Ascending aorta (tissue), 2 donors: ENCODE data around the gene FOXA1. TPM values are rescaled to one million over a fixed set of nuclear protein-coding genes. Genes with fewer than 3 reads are reported as not detected.

Experiments used
- DNase-seq, 2 donors: peaks; one replicate each; pipeline ENCODE4 v3.0.0-alpha.2; 2019; ENCODE audit warnings: low spot score in 2 of 2
- H3K27ac ChIP-seq, 2 donors: fragments of 200-600 bp; sonication (generic); one replicate each; pipeline ENCODE4 v1.5.1; 2016 to 2017; ENCODE audit warnings: mild to moderate bottlenecking in 1 of 2
- H3K27me3 ChIP-seq: fragments of 200-600 bp; sonication (generic); one replicate; pipeline ENCODE4 v1.5.1; 2017
- H3K36me3 ChIP-seq, 2 donors: fragments of 200-600 bp; sonication (generic); one replicate each; pipeline ENCODE4 v1.5.1; 2016
- H3K4me1 ChIP-seq, 2 donors: fragments of 200-600 bp; sonication (generic); one replicate each; pipeline ENCODE4 v1.5.1; 2016 to 2017; ENCODE audit warnings: mild to moderate bottlenecking in 1 of 2
- H3K4me3 ChIP-seq, 2 donors: fragments of 200-600 bp; sonication (generic); one replicate each; pipeline ENCODE4 v1.5.1; 2016 to 2017; ENCODE audit warnings: mild to moderate bottlenecking in 1 of 2
- H3K9me3 ChIP-seq, 2 donors: fragments of 200-600 bp; sonication (generic); one replicate each; pipeline ENCODE4 v1.5.1; 2016
- CTCF ChIP-seq, 3 experiments: fragments of 200-600 bp in 2 of 3; fragments of 450-650 bp in 1 of 3; sonication (generic) in 2 of 3; IDR thresholded peaks; one replicate each; pipeline ENCODE4 v1.5.1; 2016 to 2019; ENCODE audit warnings: antibody characterized with exemption in 3 of 3, mild to moderate bottlenecking in 1 of 3, moderate library complexity in 1 of 3
- intact Hi-C: fragments of 100-400 bp; cut with DNase I; formaldehyde crosslinking; loops from one replicate; pipeline ENCODE4 v1.15.1; 2023
- total RNA-seq: library from RNA; depleted of rRNA; stranded (reverse); fragments of >200 nt; gene quantifications from one replicate; pipeline ENCODE4 v1.1.0, GENCODE V29; 2016

The FOXA1 gene
- total RNA-seq, 1 donor from 2014 or later: not detected

GRCh38 chr14:37597914-37598746 lies 3.1 kb upstream of the FOXA1 start:
- intact Hi-C loops: loop anchor here (10.0 kb wide), 3 partner anchors 353 to 1073 kb away; partner anchors contain the start of gene NKX2-1
- Histone ChIP-seq H3K4me3 (peak overlapping the region in 1 of 2 donors; percentile 36), H3K4me1 (peaks cover 0 to 17% of the 10 kb centered on the region in 2 donors), H3K27me3 (peaks cover 48% of the 10 kb centered on the region), H3K36me3 (no peaks in the 10 kb centered on the region), H3K9me3 (no peaks in the 10 kb centered on the region), H3K27ac (no peak overlapping the region)
- TF ChIP-seq CTCF (IDR thresholded peaks at IDR 0.05): no peak
- DNase-seq: no peak

GRCh38 chr14:37597538-37597913 lies 2.5 kb upstream of the FOXA1 start:
- no peak for DNase-seq
- H3K9me3 ChIP-seq: no peaks in the 10 kb centered on the region
- no peaks in the 10 kb centered on the region for H3K36me3 ChIP-seq
- peak in 2 of 3 experiments; percentile 8 to 10 for TF ChIP-seq CTCF (IDR thresholded peaks at IDR 0.05)
- peaks cover 0 to 17% of the 10 kb centered on the region in 2 donors for H3K4me1 ChIP-seq
- H3K27me3 ChIP-seq: peaks cover 54% of the 10 kb centered on the region
- H3K27ac ChIP-seq: no peak overlapping the region
- no peak overlapping the region for H3K4me3 ChIP-seq
- intact Hi-C loops: loop anchor here (10.0 kb wide), 3 partner anchors 353 to 1073 kb away; partner anchors contain the start of gene NKX2-1

GRCh38 chr14:37596790-37597472 lies 1.9 kb upstream of the FOXA1 start:
- no peaks in the 10 kb centered on the region for H3K36me3 ChIP-seq
- H3K27me3 ChIP-seq: peaks cover 57% of the 10 kb centered on the region
- intact Hi-C loops: loop anchor here (10.0 kb wide), 3 partner anchors 352 to 1072 kb away; partner anchors contain the start of gene NKX2-1
- H3K9me3 ChIP-seq: no peaks in the 10 kb centered on the region
- no peak for TF ChIP-seq CTCF (IDR thresholded peaks at IDR 0.05)
- H3K4me3 ChIP-seq: no peak overlapping the region
- DNase-seq: no peak
- no peak overlapping the region for H3K27ac ChIP-seq
- peaks cover 0 to 17% of the 10 kb centered on the region in 2 donors for H3K4me1 ChIP-seq

- Histone ChIP-seq H3K4me3 (peak overlapping the region; percentile 56 to 57), H3K36me3 (no peaks in the 10 kb centered on the region), H3K27me3 (peaks cover 60% of the 10 kb centered on the region), H3K4me1 (peaks cover 0 to 17% of the 10 kb centered on the region in 2 donors), H3K27ac (no peak overlapping the region), H3K9me3 (no peaks in the 10 kb centered on the region)
- no peak for DNase-seq
- intact Hi-C loops: loop anchor here (10.0 kb wide), 3 partner anchors 351 to 1071 kb away; partner anchors contain the start of gene NKX2-1
- no peak for TF ChIP-seq CTCF (IDR thresholded peaks at IDR 0.05)
Measured at GRCh38 chr14:37595809-37596621, 966 bp upstream of the FOXA1 start.
